Hematopoietic multipotent progenitor cell treated with erythropoietin and hydrocortisone succinate and interleukin-3 and kit ligand, for 6 days (in vitro differentiated cells): Measurements from ENCODE around the gene ZNF17.

Source experiments
- DNase-seq: peaks from one replicate; pipeline ENCODE4 v3.0.0-alpha.2; 2015

Gene ZNF17

GRCh38 chr19:57434386-57435061, 23.6 kb downstream of the ZNF17 start:
- no peak for DNase-seq

- DNase-seq: peak; percentile 100
These were observed 24.4 kb downstream of the ZNF17 start, which contains the start of gene ZNF749 for GRCh38 chr19:57435062-57435978. TSS of gene ZNF749 (plus strand) at chr19:57435325. CDS start at chr19:57435579, 254 bp downstream.

- peak; percentile 89 for DNase-seq
These were observed 25.5 kb downstream of the ZNF17 start for GRCh38 chr19:57436417-57436816.

GRCh38 chr19:57437931-57438330, 27.0 kb downstream of the ZNF17 start:
- DNase-seq: no peak

GRCh38 chr19:57438925-57439324, 28.0 kb downstream of the ZNF17 start:
- DNase-seq: no peak

GRCh38 chr19:57441979-57442752, 31.2 kb downstream of the ZNF17 start:
- peak; percentile 8 for DNase-seq

GRCh38 chr19:57443121-57443696, 32.2 kb downstream of the ZNF17 start:
- peak; percentile 34 for DNase-seq

- no peak for DNase-seq
These were observed 41.3 kb downstream of the ZNF17 start for GRCh38 chr19:57452307-57452706.

- DNase-seq: peak; percentile 72
These were observed 54.9 kb downstream of the ZNF17 start for GRCh38 chr19:57465680-57466381.

GRCh38 chr19:57466489-57466888, 55.5 kb downstream of the ZNF17 start:
- no peak for DNase-seq
